Kidney (tissue), 14 donors: Measurements from ENCODE around the gene RSRC1. TPM values are rescaled to one million over a fixed set of nuclear protein-coding genes. Genes with fewer than 3 reads are reported as not detected.

Experiments used
- DNase-seq, 5 donors: peaks; one replicate each; pipeline ENCODE4 v3.0.0-alpha.2; 2013 to 2020
- FAIRE-seq: peaks from 2 replicates; lab custom pipeline; 2012; peaks lifted over from hg19 to GRCh38; lab: Jason Lieb, UNC
- H3K27ac ChIP-seq, 2 donors: one replicate each; pipeline ENCODE4 v1.7.0; 2013; ENCODE audit warnings: low read depth in 2 of 2, low read length in 2 of 2, inconsistent platforms in 1 of 2
- H3K27me3 ChIP-seq: one replicate; pipeline ENCODE4 v1.7.1; 2013; ENCODE audit warnings: low read length, inconsistent platforms; ENCODE audit not compliant: control insufficient read depth, insufficient read depth
- H3K36me3 ChIP-seq, 3 donors: one replicate each; pipeline versions ENCODE4 v1.7.0 to v1.7.1; 2013; ENCODE audit warnings: low read length in 3 of 3, control low read depth in 1 of 3, inconsistent platforms in 1 of 3; ENCODE audit not compliant: insufficient read depth in 3 of 3, control insufficient read depth in 2 of 3
- H3K4me1 ChIP-seq, 3 donors: one replicate each; pipeline versions ENCODE4 v1.7.0 to v1.7.1; 2013; ENCODE audit warnings: low read length in 3 of 3, inconsistent platforms in 1 of 3, low read depth in 1 of 3; ENCODE audit not compliant: control insufficient read depth in 2 of 3, insufficient read depth in 2 of 3
- H3K4me3 ChIP-seq, 3 donors: one replicate each; pipeline versions ENCODE4 v1.7.0 to v1.8.1; 2013; ENCODE audit warnings: low read length in 3 of 3, control low read depth in 1 of 3, inconsistent platforms in 1 of 3
- H3K9ac ChIP-seq, 3 donors: one replicate each; pipeline versions ENCODE4 v1.7.0 to v1.7.1; 2013; ENCODE audit warnings: low read length in 3 of 3, control low read depth in 1 of 3, inconsistent platforms in 1 of 3
- H3K9me3 ChIP-seq, 3 donors: one replicate each; pipeline versions ENCODE4 v1.7.0 to v1.7.1; 2013; ENCODE audit warnings: low read length in 3 of 3, control low read depth in 1 of 3, inconsistent platforms in 1 of 3; ENCODE audit not compliant: control insufficient read depth in 2 of 3, insufficient read depth in 1 of 3
- CTCF ChIP-seq: IDR thresholded peaks from 3 replicates; pipeline ENCODE4 v1.5.1; 2012; ENCODE audit warnings: mild to moderate bottlenecking, moderate library complexity, borderline replicate concordance; ENCODE audit not compliant: insufficient read depth; ENCODE audit errors: extremely low read depth
- intact Hi-C: fragments of 100-400 bp; cut with DNase I; formaldehyde crosslinking; loops from one replicate; pipeline ENCODE4 v1.11.1; 2022
- polyA plus RNA-seq: library from polyadenylated mRNA; stranded (reverse); fragments of 350-450 nt; fragmentation: Illumina TruSeq; extraction: RNeasy Lipid Tissue Mini Kit (QIAGEN cat#74804); gene quantifications from one replicate; pipeline ENCODE4 v1.2.3, GENCODE V29; 2014; ENCODE audit warnings: low read depth, low replicate concordance; ENCODE audit not compliant: insufficient read depth
- total RNA-seq: library from RNA; stranded (reverse); fragmentation: NEBNext Ultra II Directional; extraction: Animal tissue kit (Norgen Biotek cat#: 25700); gene quantifications from one replicate; pipeline ENCODE4 v1.2.1, GENCODE V29; 2021
- donor health status: control.
- donor health status: control.
- donor health status: control.
- donor health status: control.
- donor health status: control.
- donor health status: DM: yes; HTN: yes; CAD: no.
- donor health status: Normal renal cell carcinoma (clear cell type).

The RSRC1 gene
- total and polyA plus RNA-seq, 2 donors from 2014 or later: 14.3 to 33.8 TPM

- Histone ChIP-seq H3K4me1 (no peaks in the 10 kb centered on the region), H3K4me3 (no peak overlapping the region), H3K27me3 (no peaks in the 10 kb centered on the region), H3K27ac (no peak overlapping the region), H3K9ac (no peak overlapping the region), H3K36me3 (no peaks in the 10 kb centered on the region), H3K9me3 (no peaks in the 10 kb centered on the region)
- intact Hi-C loops: no loop called here
- DNase-seq (no peak), FAIRE-seq (no peak)
- no peak for TF ChIP-seq CTCF
Measured at GRCh38 chr3:158552124-158552523, 442.2 kb downstream of the RSRC1 start.

GRCh38 chr3:158559504-158559903, 449.6 kb downstream of the RSRC1 start:
- Histone ChIP-seq H3K9me3 (no peaks in the 10 kb centered on the region), H3K27me3 (no peaks in the 10 kb centered on the region), H3K4me3 (no peak overlapping the region), H3K27ac (no peak overlapping the region), H3K36me3 (no peaks in the 10 kb centered on the region), H3K4me1 (no peaks in the 10 kb centered on the region), H3K9ac (no peak overlapping the region)
- intact Hi-C loops: no loop called here
- no peak for TF ChIP-seq CTCF
- FAIRE-seq (no peak), DNase-seq (no peak)

- FAIRE-seq (no peak), DNase-seq (no peak)
- intact Hi-C loops: no loop called here
- H3K4me1 ChIP-seq: no peaks in the 10 kb centered on the region
- no peaks in the 10 kb centered on the region for H3K27me3 ChIP-seq
- H3K9ac ChIP-seq: no peak overlapping the region
- no peak overlapping the region for H3K27ac ChIP-seq
- H3K4me3 ChIP-seq: no peak overlapping the region
- H3K36me3 ChIP-seq: no peaks in the 10 kb centered on the region
- H3K9me3 ChIP-seq: no peaks in the 10 kb centered on the region
- no peak for TF ChIP-seq CTCF
Measured at GRCh38 chr3:158560979-158561378, 451.1 kb downstream of the RSRC1 start.

GRCh38 chr3:158562674-158563073, 452.8 kb downstream of the RSRC1 start:
- no peak for DNase-seq

More at GRCh38 chr3:158562674-158563073, 452.8 kb downstream of the RSRC1 start:
- no peak overlapping the region for H3K4me3 ChIP-seq
- no peak overlapping the region for H3K27ac ChIP-seq
- intact Hi-C loops: no loop called here
- FAIRE-seq: no peak
- H3K36me3 ChIP-seq: no peaks in the 10 kb centered on the region
- no peak overlapping the region for H3K9ac ChIP-seq
- H3K9me3 ChIP-seq: no peaks in the 10 kb centered on the region
- no peak for TF ChIP-seq CTCF
- no peaks in the 10 kb centered on the region for H3K27me3 ChIP-seq
- no peaks in the 10 kb centered on the region for H3K4me1 ChIP-seq
